Measurements from ENCODE around the gene ZWILCH.

DNA sequence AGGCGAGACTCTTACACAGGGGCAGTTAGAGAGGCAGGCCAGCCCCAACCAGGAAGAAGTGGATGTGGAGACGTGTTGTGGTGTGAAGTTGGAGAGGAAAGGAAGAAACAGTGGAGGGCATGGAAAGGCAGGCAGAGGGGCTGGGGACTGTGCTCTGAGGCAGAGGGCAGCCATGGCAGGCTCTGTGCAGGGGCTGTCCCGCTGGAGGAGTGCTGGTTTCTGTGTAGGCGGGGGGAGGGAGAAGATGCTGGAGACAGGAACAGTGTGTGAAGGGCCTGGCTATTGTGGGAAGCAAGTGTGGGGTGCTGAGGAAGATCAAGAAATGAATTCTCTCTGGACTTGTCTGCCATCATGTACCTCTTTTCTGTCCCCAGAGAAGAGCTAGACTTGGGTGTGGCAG is 28.6 kb upstream of the ZWILCH start:
- TF ChIP-seq EP300 (IDR thresholded peaks at IDR 0.05; ENCODE audit: borderline replicate concordance) (no peak), CREB1 (IDR thresholded peaks at IDR 0.05; ENCODE audit: low read depth) (no peak), ZBTB7A (IDR thresholded peaks at IDR 0.05; ENCODE audit: low read depth) (no peak)
